GM21367 (cell line): ENCODE measurements around the gene MXD3.
"Not testable (repeated sequence)": the region's sequence is repeated elsewhere in the genome, so short reads cannot be mapped to it uniquely, and the experiment has no call there.

Source experiments
- ATAC-seq: cut with Tn5 transposase; IDR thresholded peaks from one replicate; pipeline ENCODE4 v1.9.1; 2021; ENCODE audit not compliant: unreplicated experiment

MXD3 gene

GRCh38 chr5:177325868-177326381, 14.2 kb upstream of the MXD3 start:
- ATAC-seq, result no peak

- no peak for ATAC-seq
Observed at GRCh38 chr5:177320879-177321278, 9.2 kb upstream of the MXD3 start.

- no peak for ATAC-seq
Observed at GRCh38 chr5:177319913-177320588, 8.4 kb upstream of the MXD3 start.

- ATAC-seq, result no peak
Observed at GRCh38 chr5:177317959-177318377, 6.3 kb upstream of the MXD3 start.

GRCh38 chr5:177316005-177316404, 4.3 kb upstream of the MXD3 start:
- ATAC-seq, result no peak

GRCh38 chr5:177315411-177315810, 3.7 kb upstream of the MXD3 start:
- no peak for ATAC-seq

- ATAC-seq, result no peak
Observed at GRCh38 chr5:177314376-177315342, 3.0 kb upstream of the MXD3 start.

GRCh38 chr5:177313561-177314259, 2.0 kb upstream of the MXD3 start:
- no peak for ATAC-seq

GRCh38 chr5:177312649-177313181, 1.0 kb upstream of the MXD3 start:
- peak; percentile 17 for ATAC-seq

GRCh38 chr5:177311392-177311722, 341 bp downstream of the MXD3 start:
- ATAC-seq, result no peak

GRCh38 chr5:177310757-177311391, 824 bp downstream of the MXD3 start:
- ATAC-seq, result no peak

- ATAC-seq, result no peak
Observed at GRCh38 chr5:177310332-177310731, 1.4 kb downstream of the MXD3 start.

GRCh38 chr5:177309351-177310191, 2.1 kb downstream of the MXD3 start:
- no peak for ATAC-seq

- ATAC-seq, result no peak
Observed at GRCh38 chr5:177308740-177309139, 3.0 kb downstream of the MXD3 start.

GRCh38 chr5:177307544-177308363, 3.9 kb downstream of the MXD3 start:
- ATAC-seq, result no peak

- no peak for ATAC-seq
Observed at GRCh38 chr5:177306674-177307543, 4.8 kb downstream of the MXD3 start.

GRCh38 chr5:177306103-177306640, 5.5 kb downstream of the MXD3 start:
- not testable (repeated sequence) for ATAC-seq
